OCI-M1 (cell line): ENCODE results near the gene TNNT2.

Experiments
- DNase-seq: peaks from one replicate; lab custom pipeline; 2025; lab: John Stamatoyannopoulos, UW

Gene TNNT2

DNA sequence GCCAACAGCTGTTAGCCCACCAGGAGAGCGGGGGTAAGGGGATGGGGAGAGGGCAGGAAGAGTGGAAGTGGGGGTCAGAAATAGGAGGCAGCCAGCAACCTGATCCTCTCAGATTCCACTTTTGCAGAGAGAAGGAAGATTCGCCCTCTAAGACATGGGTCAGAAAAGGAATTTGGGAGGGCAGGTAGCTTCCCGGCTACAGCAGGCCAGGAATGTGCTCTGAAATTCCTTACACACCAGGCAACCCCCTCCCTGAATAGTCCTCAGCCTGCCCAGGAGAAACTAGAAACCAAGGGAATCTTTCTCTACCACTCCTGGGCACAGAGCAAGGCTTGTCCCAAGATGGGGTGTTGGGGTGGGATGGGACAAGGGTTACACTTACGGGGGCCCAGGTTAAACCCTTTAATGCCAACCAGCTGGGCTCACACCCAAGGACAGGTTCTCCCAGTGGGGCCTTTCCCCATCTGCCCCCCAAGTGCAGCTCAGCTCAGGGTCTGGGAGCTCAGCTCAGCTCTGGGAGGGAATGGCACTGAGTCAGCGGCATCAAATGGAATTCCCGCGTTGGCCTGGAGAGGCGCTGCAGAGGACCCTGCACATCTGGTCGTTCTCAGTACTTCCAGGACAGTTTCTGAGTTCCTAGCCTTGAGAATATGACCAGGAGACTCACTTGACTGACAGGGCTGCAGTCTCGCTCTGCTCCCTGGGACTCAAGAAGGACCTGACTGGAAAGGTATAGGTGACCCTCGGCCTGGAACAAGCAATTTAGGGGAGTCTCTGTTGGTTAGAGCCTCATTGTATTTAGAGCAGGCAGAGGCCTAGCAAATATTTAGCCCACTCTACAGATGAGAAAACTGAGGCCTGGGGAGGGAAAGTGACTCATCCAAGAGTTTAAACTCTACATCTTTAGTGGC, 761 bp downstream of the TNNT2 start:
- peak; percentile 61 for DNase-seq

DNA sequence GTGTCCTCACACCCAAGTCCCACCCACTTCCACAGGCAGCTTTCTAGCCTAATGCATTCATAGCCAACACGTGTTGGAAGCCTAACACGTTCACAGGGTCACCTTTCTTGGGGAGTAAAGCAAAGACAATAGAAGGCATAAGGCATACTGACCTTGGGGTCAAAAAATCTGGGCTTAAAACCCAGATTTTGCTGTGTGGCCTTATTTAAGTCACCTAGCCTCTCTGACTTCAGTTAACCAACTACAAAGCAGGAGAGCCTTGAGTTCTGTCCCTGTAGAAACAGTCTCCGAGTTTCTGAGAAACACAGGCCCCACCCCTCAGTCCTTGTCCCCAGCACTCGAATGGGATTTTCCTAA, 1.4 kb downstream of the TNNT2 start:
- DNase-seq: no peak

DNA sequence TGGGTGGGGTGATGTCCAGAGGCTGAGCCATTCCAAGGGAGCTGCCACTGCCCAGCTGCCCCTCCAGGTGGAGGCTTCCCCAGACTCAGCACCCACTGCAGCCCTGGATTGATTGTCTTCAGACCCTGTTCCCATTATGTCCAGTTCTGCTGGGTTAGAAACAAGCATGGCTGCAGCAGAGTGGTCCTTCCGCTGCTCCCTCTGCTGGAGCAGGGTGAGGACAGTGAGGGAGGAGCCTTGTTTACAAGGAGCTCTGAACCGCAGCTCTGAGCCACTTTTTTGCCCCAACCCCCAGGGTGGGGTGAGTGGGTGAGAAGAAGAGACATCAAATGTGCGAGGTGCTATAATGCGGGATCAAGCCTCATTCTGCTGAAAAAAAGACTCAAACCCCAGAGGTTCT, 2.3 kb downstream of the TNNT2 start:
- peak; percentile 15 for DNase-seq

DNA sequence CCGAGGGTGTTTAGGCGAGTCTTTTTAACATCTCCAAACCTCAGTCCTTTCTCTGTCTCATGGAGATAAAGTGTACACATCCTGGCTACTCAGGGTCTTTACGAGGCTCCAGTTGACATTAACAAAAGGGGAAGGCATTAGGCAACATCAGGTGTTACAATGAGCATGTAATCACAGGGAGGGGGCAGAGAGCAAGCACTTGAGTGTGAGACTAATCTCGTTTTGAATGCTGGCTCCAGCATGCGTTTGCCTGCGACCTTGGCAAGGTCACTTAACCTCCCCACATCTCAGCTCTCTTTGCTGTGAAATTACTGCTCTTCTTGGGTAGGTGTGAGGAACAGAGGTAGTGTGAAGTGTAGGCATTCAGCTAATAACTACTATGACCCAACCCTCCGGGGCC, 3.1 kb downstream of the TNNT2 start:
- no peak for DNase-seq

DNA sequence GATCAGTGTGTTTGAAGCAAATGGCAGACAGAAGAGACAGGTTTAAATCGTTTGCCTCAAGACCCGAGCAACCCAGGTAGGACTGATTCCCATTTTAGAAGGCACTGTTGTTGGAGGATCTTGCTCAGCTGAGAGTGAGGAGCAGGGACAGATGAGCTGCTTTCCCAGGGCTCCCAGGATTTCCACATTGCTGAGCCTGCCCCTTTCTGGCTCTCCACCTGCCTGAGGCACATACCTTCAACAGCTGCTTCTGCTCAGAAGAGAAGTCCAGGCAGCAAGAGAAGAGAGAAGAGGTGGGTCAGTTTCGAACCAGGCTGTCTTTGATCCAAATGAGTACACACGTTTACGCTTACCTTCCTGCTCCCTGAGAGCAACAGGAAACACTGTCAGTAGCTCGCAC, 5.7 kb downstream of the TNNT2 start:
- no peak for DNase-seq

DNA sequence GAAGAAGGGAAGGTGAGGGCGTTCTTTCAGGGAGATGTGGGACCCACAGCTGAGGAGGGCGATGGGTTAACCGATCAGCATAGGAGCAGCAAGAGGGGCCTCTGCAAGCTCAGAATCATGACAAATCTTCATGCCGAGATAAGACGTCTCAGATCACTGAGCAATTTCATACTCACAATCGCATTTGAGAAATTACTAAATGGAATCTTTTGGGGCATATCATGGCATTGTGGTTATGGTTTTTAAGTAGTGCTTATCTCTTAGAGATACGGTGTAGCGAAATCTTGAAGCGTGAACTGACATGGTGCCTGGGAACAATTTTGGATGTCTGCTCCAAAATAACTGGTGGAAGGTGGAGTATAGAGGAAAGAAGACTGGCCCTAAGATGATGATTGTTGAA, 6.2 kb downstream of the TNNT2 start:
- no peak for DNase-seq

DNA sequence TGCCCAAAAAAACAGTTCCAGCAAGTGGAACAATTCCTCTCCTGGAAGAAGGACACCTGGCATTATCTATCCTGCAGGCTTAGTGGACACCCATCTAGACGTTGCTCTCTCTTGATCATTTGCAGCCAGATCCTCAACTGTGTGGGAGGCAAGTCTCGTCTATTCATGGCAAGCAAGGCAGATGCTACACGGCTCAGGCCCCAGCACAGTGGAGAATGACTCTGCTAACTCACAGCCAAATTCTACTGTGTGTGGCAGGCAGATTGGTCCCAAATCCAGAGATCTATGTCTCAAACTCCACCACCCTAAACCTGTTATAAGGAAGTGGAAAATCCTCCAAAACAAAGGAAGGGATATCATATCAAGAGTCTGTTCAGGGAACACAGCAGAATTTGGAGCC, 7.0 kb downstream of the TNNT2 start:
- no peak for DNase-seq

DNA sequence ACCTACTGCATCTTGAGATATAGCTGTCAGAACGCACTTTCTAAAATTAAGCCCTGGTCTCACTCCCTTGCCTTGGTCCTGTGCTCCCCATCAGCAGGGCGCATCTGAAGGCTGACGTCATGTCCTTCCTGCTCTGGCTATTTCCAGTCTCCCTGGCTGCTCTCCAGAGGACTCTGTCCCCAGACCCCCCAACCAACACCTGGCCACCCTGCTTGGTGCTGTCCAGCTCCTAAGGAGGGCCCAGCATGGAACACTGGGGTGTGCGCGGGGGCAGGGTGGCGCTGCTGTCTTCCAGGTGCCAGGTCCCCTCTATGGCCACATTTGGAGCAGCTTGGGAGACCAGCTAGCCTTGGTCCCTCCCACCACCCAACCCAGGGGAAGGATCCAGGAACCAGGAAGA, 8.3 kb downstream of the TNNT2 start:
- DNase-seq: no peak

DNA sequence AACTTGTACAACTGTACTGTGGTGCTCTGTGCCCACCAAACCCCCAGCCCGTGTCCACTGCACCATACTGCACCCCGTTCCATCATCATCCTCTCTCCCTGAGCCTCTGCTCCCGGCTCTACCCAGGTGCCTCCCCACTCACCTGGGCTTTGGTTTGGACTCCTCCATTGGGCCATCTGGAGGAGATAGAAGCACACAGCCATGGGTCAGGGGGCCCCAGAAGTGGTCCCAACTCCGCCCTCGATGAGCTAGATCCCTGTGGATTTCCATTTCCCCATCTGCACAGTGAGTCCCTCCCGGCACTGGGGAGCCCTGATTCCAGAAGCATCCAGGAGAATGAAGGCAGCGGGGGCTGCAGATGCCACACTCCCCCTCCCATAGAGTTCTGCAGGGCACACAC, 10.8 kb downstream of the TNNT2 start:
- DNase-seq: no peak

DNA sequence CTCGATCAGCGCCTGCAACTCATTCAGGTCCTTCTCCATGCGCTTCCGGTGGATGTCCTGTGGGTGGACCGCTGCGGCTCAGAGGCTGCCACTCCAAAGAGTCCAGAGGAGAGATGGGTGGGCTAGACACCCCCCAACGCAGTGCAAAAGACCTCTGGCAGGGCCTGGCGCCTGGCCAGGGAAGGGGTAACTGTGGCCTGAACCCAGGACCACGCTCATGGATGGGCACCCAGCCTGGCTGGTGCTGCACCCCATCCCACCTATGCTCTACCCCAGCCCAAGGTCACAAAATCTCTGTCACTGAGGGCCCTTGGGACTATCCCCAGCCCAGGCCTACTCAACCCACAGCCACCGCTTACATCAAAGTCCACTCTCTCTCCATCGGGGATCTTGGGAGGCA, 12.2 kb downstream of the TNNT2 start:
- no peak for DNase-seq

DNA sequence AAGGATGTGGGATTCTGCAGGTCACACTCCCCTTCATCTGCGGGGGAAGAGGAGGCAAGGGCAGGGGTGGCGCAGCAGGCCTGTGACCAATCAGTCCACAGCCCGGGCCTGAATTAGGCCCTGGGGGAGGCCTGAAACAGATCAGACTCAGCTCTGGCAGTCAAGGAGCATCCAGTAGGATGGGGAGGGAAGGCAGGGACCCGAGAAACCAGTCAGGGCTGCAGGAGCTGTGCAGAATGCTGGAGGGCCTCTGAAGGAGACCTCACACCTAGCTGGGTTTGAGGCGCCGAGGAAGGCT, 12.7 kb downstream of the TNNT2 start:
- DNase-seq: no peak

DNA sequence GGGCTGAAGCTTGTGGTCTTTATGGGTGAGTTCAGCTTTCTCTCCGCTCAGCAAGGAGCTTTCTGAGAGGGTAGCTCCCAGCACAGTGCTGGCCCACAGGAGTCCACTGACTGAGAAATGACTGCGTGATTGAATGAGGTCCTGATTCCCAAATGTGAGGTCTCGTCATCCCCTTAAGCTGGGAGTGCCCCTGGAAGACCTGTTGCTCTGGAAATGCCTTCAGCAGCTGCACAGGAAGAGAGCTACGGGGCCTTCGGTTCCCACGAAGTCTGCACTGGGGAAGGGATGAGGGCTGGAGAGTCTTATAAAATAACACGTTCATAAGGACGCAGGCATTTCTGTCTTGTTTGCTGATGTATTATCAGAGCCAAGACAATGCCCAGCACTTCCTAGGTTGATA, 14.0 kb downstream of the TNNT2 start:
- no peak for DNase-seq

DNA sequence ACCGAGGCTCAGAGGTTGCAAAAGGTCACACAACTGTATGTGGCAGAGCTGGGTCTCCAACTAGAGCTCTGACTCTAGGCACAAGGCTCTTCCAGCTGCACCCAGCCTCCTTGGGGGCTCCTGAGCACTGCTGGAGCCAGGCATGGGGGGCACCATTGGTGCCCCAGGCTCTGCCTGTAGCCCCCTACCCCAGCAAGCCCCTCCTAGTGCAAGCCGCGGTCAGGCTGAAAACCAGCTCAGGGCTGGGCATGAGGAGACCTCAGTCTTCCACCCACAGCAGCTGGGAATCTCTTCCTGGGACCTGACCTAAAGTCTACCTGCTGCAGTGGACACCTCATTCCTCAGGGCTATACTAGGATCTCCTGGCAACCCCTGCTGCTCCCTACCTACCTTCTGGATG, 14.6 kb downstream of the TNNT2 start:
- DNase-seq: no peak

DNA sequence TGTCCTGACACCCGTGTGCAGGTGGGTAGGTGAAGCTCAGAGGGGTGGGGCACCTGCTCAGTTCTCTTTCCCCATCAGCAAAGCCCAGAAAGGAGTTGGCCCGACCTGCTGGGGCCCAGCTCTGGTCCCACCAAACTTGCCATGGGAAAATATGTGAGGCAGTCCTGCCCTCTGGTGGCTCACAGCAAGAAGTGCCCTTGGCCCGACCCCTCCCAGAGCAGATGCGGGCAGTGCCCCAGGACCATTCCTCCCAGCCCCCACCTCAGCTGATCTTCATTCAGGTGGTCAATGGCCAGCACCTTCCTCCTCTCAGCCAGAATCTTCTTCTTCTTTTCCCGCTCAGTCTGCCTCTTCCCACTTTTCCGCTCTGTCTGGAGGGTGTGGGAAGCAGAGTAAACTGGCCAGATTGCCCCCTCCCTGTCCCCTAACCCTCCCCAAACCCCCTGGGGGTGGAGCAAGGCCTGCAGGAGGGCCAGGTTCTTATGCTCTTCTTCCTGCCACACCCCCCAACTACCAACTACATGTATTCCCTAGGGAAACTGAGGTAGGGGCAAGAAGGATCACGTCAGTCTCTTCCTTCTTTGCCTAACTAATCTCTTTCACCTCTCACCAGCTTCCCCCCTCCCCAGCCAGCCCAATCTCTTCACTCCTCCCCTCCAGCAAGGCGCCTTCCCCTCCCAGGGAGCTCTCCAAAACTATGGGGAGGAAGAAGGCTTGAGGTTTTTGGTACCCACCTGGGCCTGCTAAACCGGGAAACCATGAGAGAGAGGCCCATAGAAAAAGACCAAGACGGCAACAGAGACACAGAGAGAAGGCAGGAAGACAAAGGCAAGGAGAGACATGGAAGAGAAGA, 15.6 kb downstream of the TNNT2 start:
- peak; percentile 62 for DNase-seq

DNA sequence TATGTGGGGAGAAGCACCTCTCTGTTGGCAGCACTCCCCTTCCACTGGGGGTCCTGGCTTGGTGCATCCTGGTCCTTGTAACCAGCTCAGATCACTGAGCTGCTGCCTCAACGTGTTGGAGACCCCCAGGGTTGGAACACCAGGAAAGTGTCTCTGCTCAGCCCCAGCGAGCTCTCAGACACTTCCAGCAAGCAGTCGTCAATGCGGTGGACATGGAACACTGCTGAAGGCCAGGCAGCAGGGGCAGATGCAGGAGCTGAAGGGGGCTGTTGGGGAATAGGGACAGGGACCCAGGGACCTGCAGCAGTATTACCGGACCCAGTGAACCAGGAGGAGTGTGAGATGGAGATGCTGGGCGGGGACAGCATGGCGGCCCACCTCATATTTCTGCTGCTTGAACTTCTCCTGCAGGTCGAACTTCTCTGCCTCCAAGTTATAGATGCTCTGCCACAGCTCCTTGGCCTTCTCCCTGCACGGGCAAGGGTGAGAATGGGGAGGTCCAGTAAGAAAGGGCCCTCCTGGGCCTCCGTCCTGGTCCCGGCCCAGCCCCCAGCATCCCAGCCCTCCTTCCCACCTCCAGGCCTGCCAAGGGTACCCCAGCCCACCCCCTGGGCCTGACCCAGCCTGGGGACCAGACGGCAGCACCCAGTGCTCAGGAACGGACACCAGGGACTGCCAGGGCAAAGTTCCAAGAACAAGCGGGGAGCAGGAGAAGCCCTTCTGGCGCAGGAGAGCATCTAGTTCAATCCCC, 16.4 kb downstream of the TNNT2 start:
- DNase-seq: no peak

DNA sequence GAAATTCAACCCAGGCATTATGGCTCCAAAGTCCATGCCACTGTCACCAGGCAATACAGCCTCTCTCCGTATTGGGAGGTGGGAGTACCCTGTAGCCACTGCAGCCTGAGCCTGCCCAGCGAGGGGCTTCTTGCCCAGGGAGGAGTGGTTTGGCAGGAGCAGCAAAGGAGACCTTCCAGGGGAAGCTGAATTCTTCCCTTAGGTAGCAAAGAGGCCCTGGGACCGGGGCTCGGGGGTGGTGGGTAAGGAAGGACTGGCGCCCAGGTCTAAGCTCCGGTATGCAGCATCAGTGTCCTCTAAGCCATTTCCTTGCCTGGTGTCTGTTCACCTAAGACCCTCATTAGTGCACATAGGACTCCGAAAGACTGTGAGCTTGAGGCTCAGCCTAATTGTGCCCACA, 17.0 kb downstream of the TNNT2 start:
- DNase-seq: no peak

DNA sequence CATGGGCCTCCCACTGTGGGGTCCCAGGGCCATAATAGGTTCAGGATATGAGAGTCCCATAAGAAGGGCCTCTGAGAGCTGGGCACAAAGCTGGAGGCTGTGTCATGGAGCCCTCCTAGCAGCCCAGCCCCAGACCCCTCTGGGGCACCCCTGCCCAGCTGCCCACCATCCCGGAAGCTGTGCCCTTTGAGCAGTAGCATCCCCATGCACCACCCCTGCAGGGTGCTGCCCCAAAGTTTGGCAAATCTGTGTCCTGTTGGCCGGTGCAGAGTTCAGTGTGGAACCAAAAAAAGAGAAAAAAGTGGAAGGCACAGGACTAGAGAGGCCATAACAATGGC, 17.6 kb downstream of the TNNT2 start:
- no peak for DNase-seq

DNA sequence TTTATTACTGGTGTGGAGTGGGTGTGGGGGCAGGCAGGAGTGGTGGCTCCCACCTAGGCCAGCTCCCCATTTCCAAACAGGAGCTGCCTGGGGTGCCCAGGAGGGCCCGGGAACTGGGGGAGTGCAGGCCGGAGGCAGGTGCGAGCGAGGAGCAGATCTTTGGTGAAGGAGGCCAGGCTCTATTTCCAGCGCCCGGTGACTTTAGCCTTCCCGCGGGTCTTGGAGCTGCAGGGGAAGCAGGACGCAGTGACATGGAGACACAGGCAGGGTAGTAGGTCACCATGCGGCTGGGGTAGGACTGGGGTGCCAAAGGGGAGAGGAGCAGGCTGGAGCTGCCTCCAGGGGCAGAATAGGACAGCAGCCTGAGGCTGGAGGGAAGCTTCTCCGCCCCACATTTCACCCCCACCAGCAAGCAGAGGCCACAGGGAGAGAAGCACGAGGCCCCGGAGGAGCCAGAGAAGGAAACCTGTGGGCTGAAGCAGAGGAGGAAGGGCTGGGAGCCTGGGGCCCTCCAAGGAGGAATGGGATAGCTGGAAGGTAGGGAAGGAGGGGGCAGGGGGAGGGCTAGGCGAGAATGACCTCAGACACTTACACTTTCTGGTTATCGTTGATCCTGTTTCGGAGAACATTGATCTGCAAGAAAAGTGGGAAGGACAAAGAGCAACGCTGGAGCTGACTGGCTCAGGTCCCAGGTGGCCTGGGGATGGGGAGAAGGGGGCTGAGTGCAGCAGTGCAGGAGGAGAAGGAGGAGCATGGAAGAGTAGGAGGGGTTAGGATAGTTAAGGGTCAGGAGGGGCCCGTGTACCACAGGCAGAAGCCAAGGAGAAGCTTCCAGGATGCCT, 18.2 kb downstream of the TNNT2 start:
- DNase-seq: no peak

DNA sequence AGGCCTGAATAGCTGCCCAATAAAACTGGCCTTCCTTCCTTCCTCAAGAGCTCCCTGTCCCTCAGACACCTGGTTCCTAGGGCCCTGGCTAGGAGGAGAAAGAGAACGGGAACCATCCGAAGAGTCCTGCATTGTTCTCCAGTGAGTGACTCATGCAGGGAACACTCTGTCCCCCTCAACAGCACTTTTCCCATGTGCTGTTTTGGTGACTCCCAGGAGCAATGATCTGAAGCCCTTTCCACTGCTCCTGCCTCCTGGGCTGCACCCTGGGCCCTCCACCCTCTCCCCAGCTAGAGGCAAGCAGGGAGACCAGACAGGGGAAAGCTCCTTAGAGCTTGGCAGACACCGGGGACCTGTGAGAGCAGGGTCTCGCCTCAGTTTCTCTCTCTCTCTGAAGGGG, 18.9 kb downstream of the TNNT2 start:
- DNase-seq: no peak

DNA sequence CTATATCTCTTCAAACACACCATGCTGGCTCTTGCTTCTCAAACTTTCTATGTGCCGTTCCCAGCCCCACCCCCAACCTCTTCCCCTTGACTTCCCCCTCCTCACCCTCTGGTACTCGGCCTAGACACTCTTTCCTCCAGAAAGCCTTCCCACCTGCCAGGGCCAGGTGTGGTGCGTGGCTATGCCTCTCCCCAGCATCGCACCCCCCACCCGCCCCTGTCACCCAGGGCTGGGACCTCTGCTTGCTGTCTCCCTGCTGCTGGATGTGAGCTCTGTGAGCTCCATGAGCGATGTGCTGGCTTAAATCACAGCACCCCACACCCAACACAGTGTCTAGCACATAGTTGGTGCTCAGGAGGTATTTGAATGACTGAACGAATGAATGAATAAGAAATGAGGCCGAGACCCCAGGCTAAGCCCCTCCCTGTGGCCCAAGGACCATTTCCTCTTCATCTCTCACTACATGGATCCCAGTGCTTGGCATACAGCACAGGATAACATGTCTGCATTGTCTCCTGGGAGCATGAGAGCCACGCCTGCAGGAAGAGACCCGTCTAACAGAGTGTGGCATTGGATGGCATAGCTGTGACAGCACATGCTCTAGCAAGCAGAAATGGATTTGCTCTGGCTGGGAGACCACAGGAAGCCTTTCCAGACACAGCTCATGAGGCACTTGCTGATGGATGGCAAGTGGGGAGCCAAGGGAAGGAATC, 19.7 kb downstream of the TNNT2 start:
- no peak for DNase-seq

DNA sequence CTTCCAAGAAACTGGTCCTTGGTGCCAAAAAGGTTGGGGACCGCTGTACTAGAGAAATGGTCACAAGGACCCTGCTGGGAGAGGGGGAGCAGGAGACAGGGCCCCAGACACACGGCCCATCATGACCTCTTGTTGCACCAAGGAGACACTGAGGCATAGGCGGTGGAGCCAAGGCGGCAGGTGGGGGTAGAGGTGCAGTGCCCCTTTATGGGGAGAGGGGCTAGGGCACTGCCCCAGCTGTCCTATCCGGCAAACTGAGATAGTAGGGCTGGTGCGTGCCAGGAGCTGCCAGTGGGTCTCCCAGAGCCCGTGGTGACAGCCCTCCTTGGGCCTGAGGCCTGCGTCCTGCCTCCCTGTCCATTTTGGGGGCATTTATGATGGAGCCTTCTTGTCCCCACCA, 20.3 kb downstream of the TNNT2 start:
- DNase-seq: no peak
